HEK293 (cell line): ENCODE results near the gene GREM1.
A peak's percentile ranks its signal among the peaks of the same experiment; 100 is the strongest.

Experiments
- CTCF ChIA-PET: fragments of 350-600 bp; formaldehyde crosslinking; extraction: SDS; loops from one replicate; lab custom pipeline; 2021; ENCODE audit warnings: antibody characterized with exemption; lab: Yijun Ruan, JAX
- POLR2A ChIA-PET: fragments of 300-600 bp; formaldehyde crosslinking; extraction: SDS; loops from one replicate; lab custom pipeline; 2020; ENCODE audit warnings: antibody characterized with exemption, inconsistent platforms; lab: Yijun Ruan, JAX
- H3K27ac ChIP-seq: fragments of 200-500 bp; sonication (Bioruptor generic); 2 replicates; pipeline ENCODE4 v1.5.1; 2014; ENCODE audit warnings: low read depth, low read length, control low read depth, inconsistent platforms; ENCODE audit errors: extremely low read depth
- H3K36me3 ChIP-seq, 2 experiments: fragments of 200-500 bp in 1 of 2; sonication (Bioruptor generic) in 1 of 2; 1 replicate in 1 of 2; 2 replicates in 1 of 2; pipeline ENCODE4 v1.5.1; 2014 to 2017; ENCODE audit warnings: inconsistent platforms in 2 of 2, low read length in 2 of 2; ENCODE audit not compliant: control insufficient read depth in 2 of 2, insufficient read depth in 1 of 2
- H3K4me1 ChIP-seq: fragments of 200-500 bp; sonication (Bioruptor generic); 2 replicates; pipeline ENCODE4 v1.5.1; 2014; ENCODE audit warnings: mild to moderate bottlenecking, low read length, inconsistent platforms; ENCODE audit not compliant: control insufficient read depth, insufficient read depth
- H3K4me3 ChIP-seq: 2 replicates; pipeline ENCODE4 v1.5.1; 2011; ENCODE audit warnings: low read depth, mild to moderate bottlenecking, control low read depth, low read length, moderate library complexity
- H3K9me3 ChIP-seq: fragments of 200-500 bp; sonication (Bioruptor generic); 2 replicates; pipeline ENCODE4 v1.5.1; 2014; ENCODE audit warnings: low read depth, low read length, inconsistent platforms; ENCODE audit not compliant: control insufficient read depth, insufficient read depth
- BCL11A ChIP-seq: fragments of 450-650 bp; formaldehyde crosslinking; IDR thresholded peaks from 2 replicates; pipeline ENCODE4 v1.5.1; 2016; ENCODE audit warnings: low read depth, missing biosample characterization, missing genetic modification characterization
- BCL11B ChIP-seq: fragments of 450-650 bp; formaldehyde crosslinking; IDR thresholded peaks from 2 replicates; pipeline ENCODE4 v1.5.1; 2016; ENCODE audit warnings: low read depth, missing biosample characterization, missing genetic modification characterization
- GFI1B ChIP-seq: fragments of 450-650 bp; formaldehyde crosslinking; IDR thresholded peaks from 2 replicates; pipeline ENCODE4 v1.5.1; 2016; ENCODE audit warnings: missing biosample characterization, missing genetic modification characterization
- KLF10 ChIP-seq: fragments of 450-650 bp; IDR thresholded peaks from 2 replicates; pipeline ENCODE4 v1.5.1; 2018; ENCODE audit warnings: missing biosample characterization, mild to moderate bottlenecking, missing genetic modification characterization
- KLF8 ChIP-seq: fragments of 450-650 bp; formaldehyde crosslinking; IDR thresholded peaks from 2 replicates; pipeline ENCODE4 v1.5.1; 2016; ENCODE audit warnings: missing biosample characterization, missing genetic modification characterization
- KLF9 ChIP-seq: fragments of 450-650 bp; formaldehyde crosslinking; IDR thresholded peaks from 2 replicates; pipeline ENCODE4 v1.5.1; 2016; ENCODE audit warnings: missing biosample characterization, missing genetic modification characterization, low read depth
- SCRT2 ChIP-seq: fragments of 450-650 bp; formaldehyde crosslinking; IDR thresholded peaks from 2 replicates; pipeline ENCODE4 v1.5.1; 2016; ENCODE audit warnings: missing biosample characterization, missing genetic modification characterization
- SP7 ChIP-seq: fragments of 450-650 bp; formaldehyde crosslinking; IDR thresholded peaks from 2 replicates; pipeline ENCODE4 v1.5.1; 2016; ENCODE audit warnings: missing biosample characterization, missing genetic modification characterization
- TCF7L2 ChIP-seq: IDR thresholded peaks from 2 replicates; pipeline ENCODE4 v1.6.1; 2011; ENCODE audit warnings: low read depth, mild to moderate bottlenecking, inconsistent platforms, low read length, moderate library complexity, borderline replicate concordance
- ZFP41 ChIP-seq: fragments of 450-650 bp; formaldehyde crosslinking; IDR thresholded peaks from 2 replicates; pipeline ENCODE4 v1.5.1; 2016; ENCODE audit warnings: missing biosample characterization, missing genetic modification characterization, borderline replicate concordance
- ZNF10 ChIP-seq: fragments of 450-650 bp; formaldehyde crosslinking; IDR thresholded peaks from 2 replicates; pipeline ENCODE4 v1.5.1; 2017; ENCODE audit warnings: missing biosample characterization, missing genetic modification characterization
- ZNF121 ChIP-seq: fragments of 450-650 bp; formaldehyde crosslinking; IDR thresholded peaks from 2 replicates; pipeline ENCODE4 v1.5.1; 2016; ENCODE audit warnings: missing biosample characterization, missing genetic modification characterization
- ZNF16 ChIP-seq: fragments of 450-650 bp; formaldehyde crosslinking; IDR thresholded peaks from 2 replicates; pipeline ENCODE4 v1.5.1; 2016; ENCODE audit warnings: low read depth, missing biosample characterization, missing genetic modification characterization
- ZNF174 ChIP-seq: fragments of 450-650 bp; formaldehyde crosslinking; IDR thresholded peaks from 2 replicates; pipeline ENCODE4 v1.5.0; 2017; ENCODE audit warnings: missing biosample characterization, mild to moderate bottlenecking, missing genetic modification characterization
- ZNF184 ChIP-seq: fragments of 450-650 bp; IDR thresholded peaks from 2 replicates; pipeline ENCODE4 v1.5.1; 2018; ENCODE audit warnings: missing biosample characterization, mild to moderate bottlenecking, missing genetic modification characterization
- ZNF223 ChIP-seq: fragments of 450-650 bp; formaldehyde crosslinking; IDR thresholded peaks from 2 replicates; pipeline ENCODE4 v1.5.1; 2016; ENCODE audit warnings: missing biosample characterization, missing genetic modification characterization
- ZNF324 ChIP-seq: fragments of 450-650 bp; formaldehyde crosslinking; IDR thresholded peaks from 2 replicates; pipeline ENCODE4 v1.5.1; 2016; ENCODE audit warnings: missing biosample characterization, missing genetic modification characterization
- ZNF335 ChIP-seq: fragments of 450-650 bp; formaldehyde crosslinking; conservative IDR thresholded peaks from 2 replicates; pipeline ENCODE4 v1.5.1; 2016; ENCODE audit warnings: missing biosample characterization, missing genetic modification characterization
- ZNF354C ChIP-seq: fragments of 450-650 bp; formaldehyde crosslinking; IDR thresholded peaks from 2 replicates; pipeline ENCODE4 v1.5.1; 2016; ENCODE audit warnings: missing biosample characterization, missing genetic modification characterization, low read depth, borderline replicate concordance
- ZNF473 ChIP-seq: fragments of 450-650 bp; formaldehyde crosslinking; IDR thresholded peaks from 2 replicates; pipeline ENCODE4 v1.5.1; 2017; ENCODE audit warnings: missing biosample characterization, missing genetic modification characterization
- ZNF654 ChIP-seq: fragments of 450-650 bp; formaldehyde crosslinking; IDR thresholded peaks from 2 replicates; pipeline ENCODE4 v1.5.1; 2016; ENCODE audit warnings: low read depth, missing biosample characterization, missing genetic modification characterization
- TF ChIP-seq, protein P1 (sequence below): fragments of 450-650 bp; formaldehyde crosslinking; IDR thresholded peaks from 2 replicates; pipeline ENCODE4 v1.5.1; 2016; ENCODE audit warnings: missing biosample characterization, missing genetic modification characterization
- TF ChIP-seq, protein P2 (sequence below): fragments of 450-650 bp; formaldehyde crosslinking; IDR thresholded peaks from 2 replicates; pipeline ENCODE4 v1.5.1; 2017; ENCODE audit warnings: missing biosample characterization, missing genetic modification characterization
- TF ChIP-seq, protein P3 (sequence below): fragments of 450-650 bp; formaldehyde crosslinking; IDR thresholded peaks from 2 replicates; pipeline ENCODE4 v1.5.1; 2016; ENCODE audit warnings: missing biosample characterization, missing genetic modification characterization
- TF ChIP-seq, protein P4 (sequence below): fragments of 450-650 bp; formaldehyde crosslinking; conservative IDR thresholded peaks from 2 replicates; pipeline ENCODE4 v1.5.1; 2016; ENCODE audit warnings: low read depth, missing biosample characterization, missing genetic modification characterization

Gene GREM1

DNA sequence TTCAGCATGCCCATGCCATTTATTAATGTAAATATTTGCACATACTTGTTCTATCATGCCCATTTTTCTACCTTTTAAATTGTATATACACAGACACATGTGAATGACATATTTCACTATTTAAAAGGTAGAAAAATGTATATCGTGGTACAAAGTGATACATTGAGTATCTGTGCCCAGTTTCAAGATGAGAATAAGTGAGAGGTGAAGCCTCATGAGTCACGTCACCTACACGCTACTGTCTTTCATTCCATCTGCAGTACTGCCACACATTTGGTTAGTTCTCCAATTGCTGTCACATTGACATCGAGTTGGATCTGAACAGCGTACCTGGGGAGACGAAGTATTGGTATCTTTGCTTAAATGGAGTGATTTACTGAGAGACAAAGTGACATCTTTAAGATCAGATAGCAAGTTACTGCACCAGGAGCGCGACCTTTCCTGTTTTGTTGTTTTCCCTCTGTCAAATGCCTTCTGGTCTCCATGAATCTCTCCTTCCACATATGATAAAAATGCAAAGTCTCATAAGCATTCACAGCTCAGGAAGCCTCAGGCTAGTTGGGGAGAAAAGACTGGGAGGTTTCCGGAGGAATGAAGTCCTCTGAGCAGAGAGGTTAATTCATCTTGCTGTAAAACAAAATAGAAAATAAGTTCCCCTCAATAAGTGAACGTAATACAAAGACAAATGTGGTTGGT, 12.0 kb downstream of the GREM1 start:
- no peaks in the 10 kb centered on the region for H3K36me3 ChIP-seq
- ChIA-PET CTCF (interaction anchor here (0.6 kb wide), 1 partner anchor 258 kb away, joined by 3 read pairs; no protein-coding TSS in a partner anchor), POLR2A (no interaction called here)
- TF ChIP-seq ZNF121: no peak
- TF ChIP-seq GFI1B (tag by site-specific recombination): no peak
- TF ChIP-seq ZNF10 (tag by site-specific recombination): no peak
- TF ChIP-seq KLF9 (tag by site-specific recombination): no peak
- TF ChIP-seq ZNF654: no peak
- TF ChIP-seq, protein P1, sequence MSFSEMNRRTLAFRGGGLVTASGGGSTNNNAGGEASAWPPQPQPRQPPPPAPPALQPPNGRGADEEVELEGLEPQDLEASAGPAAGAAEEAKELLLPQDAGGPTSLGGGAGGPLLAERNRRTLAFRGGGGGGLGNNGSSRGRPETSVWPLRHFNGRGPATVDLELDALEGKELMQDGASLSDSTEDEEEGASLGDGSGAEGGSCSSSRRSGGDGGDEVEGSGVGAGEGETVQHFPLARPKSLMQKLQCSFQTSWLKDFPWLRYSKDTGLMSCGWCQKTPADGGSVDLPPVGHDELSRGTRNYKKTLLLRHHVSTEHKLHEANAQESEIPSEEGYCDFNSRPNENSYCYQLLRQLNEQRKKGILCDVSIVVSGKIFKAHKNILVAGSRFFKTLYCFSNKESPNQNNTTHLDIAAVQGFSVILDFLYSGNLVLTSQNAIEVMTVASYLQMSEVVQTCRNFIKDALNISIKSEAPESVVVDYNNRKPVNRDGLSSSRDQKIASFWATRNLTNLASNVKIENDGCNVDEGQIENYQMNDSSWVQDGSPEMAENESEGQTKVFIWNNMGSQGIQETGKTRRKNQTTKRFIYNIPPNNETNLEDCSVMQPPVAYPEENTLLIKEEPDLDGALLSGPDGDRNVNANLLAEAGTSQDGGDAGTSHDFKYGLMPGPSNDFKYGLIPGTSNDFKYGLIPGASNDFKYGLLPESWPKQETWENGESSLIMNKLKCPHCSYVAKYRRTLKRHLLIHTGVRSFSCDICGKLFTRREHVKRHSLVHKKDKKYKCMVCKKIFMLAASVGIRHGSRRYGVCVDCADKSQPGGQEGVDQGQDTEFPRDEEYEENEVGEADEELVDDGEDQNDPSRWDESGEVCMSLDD (tag by site-specific recombination): no peak
- no peak for TF ChIP-seq ZNF184 (tag by site-specific recombination)
- no peak for TF ChIP-seq BCL11A (tag by site-specific recombination)
- TF ChIP-seq, protein P2, sequence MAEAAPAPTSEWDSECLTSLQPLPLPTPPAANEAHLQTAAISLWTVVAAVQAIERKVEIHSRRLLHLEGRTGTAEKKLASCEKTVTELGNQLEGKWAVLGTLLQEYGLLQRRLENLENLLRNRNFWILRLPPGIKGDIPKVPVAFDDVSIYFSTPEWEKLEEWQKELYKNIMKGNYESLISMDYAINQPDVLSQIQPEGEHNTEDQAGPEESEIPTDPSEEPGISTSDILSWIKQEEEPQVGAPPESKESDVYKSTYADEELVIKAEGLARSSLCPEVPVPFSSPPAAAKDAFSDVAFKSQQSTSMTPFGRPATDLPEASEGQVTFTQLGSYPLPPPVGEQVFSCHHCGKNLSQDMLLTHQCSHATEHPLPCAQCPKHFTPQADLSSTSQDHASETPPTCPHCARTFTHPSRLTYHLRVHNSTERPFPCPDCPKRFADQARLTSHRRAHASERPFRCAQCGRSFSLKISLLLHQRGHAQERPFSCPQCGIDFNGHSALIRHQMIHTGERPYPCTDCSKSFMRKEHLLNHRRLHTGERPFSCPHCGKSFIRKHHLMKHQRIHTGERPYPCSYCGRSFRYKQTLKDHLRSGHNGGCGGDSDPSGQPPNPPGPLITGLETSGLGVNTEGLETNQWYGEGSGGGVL (tag by site-specific recombination): no peak
- no peak for TF ChIP-seq BCL11B (tag by site-specific recombination)
- TF ChIP-seq ZNF324 (tag by site-specific recombination): no peak
- TF ChIP-seq KLF10 (tag by site-specific recombination): no peak
- no peak for TF ChIP-seq SCRT2 (tag by site-specific recombination)
- no peaks in the 10 kb centered on the region for H3K9me3 ChIP-seq
- H3K4me1 ChIP-seq: peaks cover 7% of the 10 kb centered on the region; the same call in 1 of the 2 replicates
- H3K4me3 ChIP-seq: no peak overlapping the region
- no peak overlapping the region for H3K27ac ChIP-seq

DNA sequence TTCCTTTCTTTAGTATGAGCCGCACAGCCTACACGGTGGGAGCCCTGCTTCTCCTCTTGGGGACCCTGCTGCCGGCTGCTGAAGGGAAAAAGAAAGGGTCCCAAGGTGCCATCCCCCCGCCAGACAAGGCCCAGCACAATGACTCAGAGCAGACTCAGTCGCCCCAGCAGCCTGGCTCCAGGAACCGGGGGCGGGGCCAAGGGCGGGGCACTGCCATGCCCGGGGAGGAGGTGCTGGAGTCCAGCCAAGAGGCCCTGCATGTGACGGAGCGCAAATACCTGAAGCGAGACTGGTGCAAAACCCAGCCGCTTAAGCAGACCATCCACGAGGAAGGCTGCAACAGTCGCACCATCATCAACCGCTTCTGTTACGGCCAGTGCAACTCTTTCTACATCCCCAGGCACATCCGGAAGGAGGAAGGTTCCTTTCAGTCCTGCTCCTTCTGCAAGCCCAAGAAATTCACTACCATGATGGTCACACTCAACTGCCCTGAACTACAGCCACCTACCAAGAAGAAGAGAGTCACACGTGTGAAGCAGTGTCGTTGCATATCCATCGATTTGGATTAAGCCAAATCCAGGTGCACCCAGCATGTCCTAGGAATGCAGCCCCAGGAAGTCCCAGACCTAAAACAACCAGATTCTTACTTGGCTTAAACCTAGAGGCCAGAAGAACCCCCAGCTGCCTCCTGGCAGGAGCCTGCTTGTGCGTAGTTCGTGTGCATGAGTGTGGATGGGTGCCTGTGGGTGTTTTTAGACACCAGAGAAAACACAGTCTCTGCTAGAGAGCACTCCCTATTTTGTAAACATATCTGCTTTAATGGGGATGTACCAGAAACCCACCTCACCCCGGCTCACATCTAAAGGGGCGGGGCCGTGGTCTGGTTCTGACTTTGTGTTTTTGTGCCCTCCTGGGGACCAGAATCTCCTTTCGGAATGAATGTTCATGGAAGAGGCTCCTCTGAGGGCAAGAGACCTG, 13.2 kb downstream of the GREM1 start:
- CTCF ChIA-PET: interaction anchor here (0.6 kb wide), 2 partner anchors 120 to 257 kb away, joined by 3 read pairs; no protein-coding TSS in a partner anchor
- Histone ChIP-seq H3K4me1 (peaks cover 7% of the 10 kb centered on the region; the same call in 1 of the 2 replicates), H3K4me3 (no peak overlapping the region), H3K9me3 (no peaks in the 10 kb centered on the region), H3K36me3 (no peaks in the 10 kb centered on the region), H3K27ac (no peak overlapping the region)
- POLR2A ChIA-PET: no interaction called here
- TF ChIP-seq ZNF16 (tag by site-specific recombination): no peak
- TF ChIP-seq, protein P3, sequence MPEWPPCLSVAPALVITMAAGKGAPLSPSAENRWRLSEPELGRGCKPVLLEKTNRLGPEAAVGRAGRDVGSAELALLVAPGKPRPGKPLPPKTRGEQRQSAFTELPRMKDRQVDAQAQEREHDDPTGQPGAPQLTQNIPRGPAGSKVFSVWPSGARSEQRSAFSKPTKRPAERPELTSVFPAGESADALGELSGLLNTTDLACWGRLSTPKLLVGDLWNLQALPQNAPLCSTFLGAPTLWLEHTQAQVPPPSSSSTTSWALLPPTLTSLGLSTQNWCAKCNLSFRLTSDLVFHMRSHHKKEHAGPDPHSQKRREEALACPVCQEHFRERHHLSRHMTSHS (tag by site-specific recombination): no peak
- TF ChIP-seq, protein P4, sequence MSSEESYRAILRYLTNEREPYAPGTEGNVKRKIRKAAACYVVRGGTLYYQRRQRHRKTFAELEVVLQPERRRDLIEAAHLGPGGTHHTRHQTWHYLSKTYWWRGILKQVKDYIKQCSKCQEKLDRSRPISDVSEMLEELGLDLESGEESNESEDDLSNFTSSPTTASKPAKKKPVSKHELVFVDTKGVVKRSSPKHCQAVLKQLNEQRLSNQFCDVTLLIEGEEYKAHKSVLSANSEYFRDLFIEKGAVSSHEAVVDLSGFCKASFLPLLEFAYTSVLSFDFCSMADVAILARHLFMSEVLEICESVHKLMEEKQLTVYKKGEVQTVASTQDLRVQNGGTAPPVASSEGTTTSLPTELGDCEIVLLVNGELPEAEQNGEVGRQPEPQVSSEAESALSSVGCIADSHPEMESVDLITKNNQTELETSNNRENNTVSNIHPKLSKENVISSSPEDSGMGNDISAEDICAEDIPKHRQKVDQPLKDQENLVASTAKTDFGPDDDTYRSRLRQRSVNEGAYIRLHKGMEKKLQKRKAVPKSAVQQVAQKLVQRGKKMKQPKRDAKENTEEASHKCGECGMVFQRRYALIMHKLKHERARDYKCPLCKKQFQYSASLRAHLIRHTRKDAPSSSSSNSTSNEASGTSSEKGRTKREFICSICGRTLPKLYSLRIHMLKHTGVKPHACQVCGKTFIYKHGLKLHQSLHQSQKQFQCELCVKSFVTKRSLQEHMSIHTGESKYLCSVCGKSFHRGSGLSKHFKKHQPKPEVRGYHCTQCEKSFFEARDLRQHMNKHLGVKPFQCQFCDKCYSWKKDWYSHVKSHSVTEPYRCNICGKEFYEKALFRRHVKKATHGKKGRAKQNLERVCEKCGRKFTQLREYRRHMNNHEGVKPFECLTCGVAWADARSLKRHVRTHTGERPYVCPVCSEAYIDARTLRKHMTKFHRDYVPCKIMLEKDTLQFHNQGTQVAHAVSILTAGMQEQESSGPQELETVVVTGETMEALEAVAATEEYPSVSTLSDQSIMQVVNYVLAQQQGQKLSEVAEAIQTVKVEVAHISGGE (tag by site-specific recombination): peak; percentile 69
- 0 out of 2 replicates have a peak, but pooled peaks have one; percentile 13 for TF ChIP-seq ZNF335 (tag by site-specific recombination)
- 0 out of 2 replicates have a peak, but pooled peaks have one; percentile 37 for TF ChIP-seq SP7 (tag by site-specific recombination)
- no peak for TF ChIP-seq ZNF174 (tag by site-specific recombination)
- no peak for TF ChIP-seq ZNF473 (tag by site-specific recombination)
- TF ChIP-seq ZFP41 (tag by site-specific recombination): no peak
- TF ChIP-seq TCF7L2: no peak
- no peak for TF ChIP-seq KLF8 (tag by site-specific recombination)
- no peak for TF ChIP-seq ZNF354C (tag by site-specific recombination)
- no peak for TF ChIP-seq ZNF223 (tag by site-specific recombination)
